ENCODE data around the gene ACCSL.

DNA sequence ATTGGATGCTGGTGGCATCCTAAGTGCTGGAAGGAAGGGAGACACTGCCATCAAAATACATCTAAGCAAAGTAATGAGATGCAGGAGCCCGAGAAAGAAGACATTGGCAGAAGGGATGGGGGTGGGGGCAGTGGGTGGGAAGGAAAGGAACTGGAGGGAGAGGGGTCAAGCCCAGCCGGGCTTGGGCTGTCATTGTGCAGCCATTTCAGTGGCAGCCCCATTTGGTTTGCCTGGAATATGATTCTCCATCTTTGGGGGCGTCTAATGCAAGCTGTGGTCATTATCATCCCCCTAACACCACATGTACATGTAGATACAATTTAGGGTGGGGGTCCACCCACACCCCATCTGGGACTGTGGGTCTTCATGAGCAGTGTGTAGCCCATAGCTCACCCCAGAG lies 13.9 kb upstream of the ACCSL start:
- no peak for TF ChIP-seq POLR2AphosphoS5 (IDR thresholded peaks at IDR 0.05; ENCODE audit: low read depth, low read length)
- TF ChIP-seq SIN3A (IDR thresholded peaks at IDR 0.05; ENCODE audit: borderline replicate concordance, insufficient read depth, low read length) = no peak
- TF ChIP-seq, protein P1, sequence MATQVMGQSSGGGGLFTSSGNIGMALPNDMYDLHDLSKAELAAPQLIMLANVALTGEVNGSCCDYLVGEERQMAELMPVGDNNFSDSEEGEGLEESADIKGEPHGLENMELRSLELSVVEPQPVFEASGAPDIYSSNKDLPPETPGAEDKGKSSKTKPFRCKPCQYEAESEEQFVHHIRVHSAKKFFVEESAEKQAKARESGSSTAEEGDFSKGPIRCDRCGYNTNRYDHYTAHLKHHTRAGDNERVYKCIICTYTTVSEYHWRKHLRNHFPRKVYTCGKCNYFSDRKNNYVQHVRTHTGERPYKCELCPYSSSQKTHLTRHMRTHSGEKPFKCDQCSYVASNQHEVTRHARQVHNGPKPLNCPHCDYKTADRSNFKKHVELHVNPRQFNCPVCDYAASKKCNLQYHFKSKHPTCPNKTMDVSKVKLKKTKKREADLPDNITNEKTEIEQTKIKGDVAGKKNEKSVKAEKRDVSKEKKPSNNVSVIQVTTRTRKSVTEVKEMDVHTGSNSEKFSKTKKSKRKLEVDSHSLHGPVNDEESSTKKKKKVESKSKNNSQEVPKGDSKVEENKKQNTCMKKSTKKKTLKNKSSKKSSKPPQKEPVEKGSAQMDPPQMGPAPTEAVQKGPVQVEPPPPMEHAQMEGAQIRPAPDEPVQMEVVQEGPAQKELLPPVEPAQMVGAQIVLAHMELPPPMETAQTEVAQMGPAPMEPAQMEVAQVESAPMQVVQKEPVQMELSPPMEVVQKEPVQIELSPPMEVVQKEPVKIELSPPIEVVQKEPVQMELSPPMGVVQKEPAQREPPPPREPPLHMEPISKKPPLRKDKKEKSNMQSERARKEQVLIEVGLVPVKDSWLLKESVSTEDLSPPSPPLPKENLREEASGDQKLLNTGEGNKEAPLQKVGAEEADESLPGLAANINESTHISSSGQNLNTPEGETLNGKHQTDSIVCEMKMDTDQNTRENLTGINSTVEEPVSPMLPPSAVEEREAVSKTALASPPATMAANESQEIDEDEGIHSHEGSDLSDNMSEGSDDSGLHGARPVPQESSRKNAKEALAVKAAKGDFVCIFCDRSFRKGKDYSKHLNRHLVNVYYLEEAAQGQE (IDR thresholded peaks at IDR 0.05; ENCODE audit: insufficient read depth in 1 of 2, low read depth in 2 of 2, low read length in 2 of 2) = no peak

Data from PFSK-1 (cell line).